Measurements from ENCODE around the gene DLEU7.

- TF ChIP-seq CTCF (IDR thresholded peaks at IDR 0.05 in 8 of 11, conservative IDR thresholded peaks at IDR 0.05 in 3 of 11) (no peak), POLR2AphosphoS5 (IDR thresholded peaks at IDR 0.05) (no peak), POLR2A (IDR thresholded peaks at IDR 0.05) (no peak)
Observed at GRCh38 chr13:50831512-50831911, 12.0 kb downstream of the DLEU7 start.
